Caco-2 (cell line): ENCODE data around the gene ARL14EPL. TPM values are rescaled to one million over a fixed set of nuclear protein-coding genes. Genes with fewer than 3 reads are reported as not detected.

Source experiments
- BruUV-seq: library from RNA; stranded (reverse); fragments of 400-500 nt; replicated peaks from 2 replicates; lab custom pipeline; 2021; lab: Mats Ljungman, UMichigan
- CTCF ChIA-PET: fragments of 300-600 bp; sonication (Branson Sonifier 250); formaldehyde crosslinking; loops from one replicate; lab custom pipeline; 2022; ENCODE audit warnings: antibody characterized with exemption; lab: Charles Lee
- POLR2A ChIA-PET: fragments of 300-600 bp; sonication (Branson Sonifier 250); formaldehyde crosslinking; loops from one replicate; lab custom pipeline; 2022; ENCODE audit warnings: antibody characterized with exemption; lab: Charles Lee
- DNase-seq, 2 experiments: peaks; one replicate each; pipeline versions ENCODE4 v3.0.0 to v3.0.0-alpha.2; 2020 to 2022
- H3K27me3 ChIP-seq: replicated peaks from 2 replicates; pipeline ENCODE4 v1.6.0; 2011; ENCODE audit warnings: low read length; ENCODE audit not compliant: control insufficient read depth, insufficient read depth
- H3K36me3 ChIP-seq: 2 replicates; pipeline ENCODE4 v1.5.1; 2011; ENCODE audit warnings: low read length; ENCODE audit not compliant: control insufficient read depth, insufficient read depth
- H3K4me1 ChIP-seq: fragments of 250-450 bp; sonication (Bioruptor Pico); 2 replicates; pipeline ENCODE4 v1.5.1; 2020; ENCODE audit warnings: mild to moderate bottlenecking
- H3K4me3 ChIP-seq: 2 replicates; pipeline ENCODE4 v1.5.1; 2011; ENCODE audit warnings: low read depth, mild to moderate bottlenecking, control low read depth, low read length
- H3K9me3 ChIP-seq: fragments of 250-450 bp; sonication (Bioruptor Pico); 2 replicates; pipeline ENCODE4 v1.5.1; 2020; ENCODE audit warnings: mild to moderate bottlenecking, moderate library complexity
- H3K27ac Mint-ChIP-seq: one replicate; pipeline ENCODE4 v1.8.0; 2022; ENCODE audit warnings: mixed read lengths; ENCODE audit not compliant: unreplicated experiment
- H3K27me3 Mint-ChIP-seq: one replicate; pipeline ENCODE4 v1.8.0; 2022; ENCODE audit warnings: mixed read lengths; ENCODE audit not compliant: insufficient read depth, unreplicated experiment
- H3K36me3 Mint-ChIP-seq: one replicate; pipeline ENCODE4 v1.8.0; 2022; ENCODE audit warnings: mild to moderate bottlenecking, mixed read lengths; ENCODE audit not compliant: insufficient read depth, unreplicated experiment
- H3K4me1 Mint-ChIP-seq: one replicate; pipeline ENCODE4 v1.8.0; 2022; ENCODE audit warnings: low read depth, mixed read lengths; ENCODE audit not compliant: unreplicated experiment
- H3K4me3 Mint-ChIP-seq: one replicate; pipeline ENCODE4 v1.8.0; 2022; ENCODE audit warnings: mild to moderate bottlenecking, moderate library complexity, mixed read lengths; ENCODE audit not compliant: unreplicated experiment
- H3K9me3 Mint-ChIP-seq: one replicate; pipeline ENCODE4 v1.8.0; 2022; ENCODE audit warnings: mixed read lengths; ENCODE audit not compliant: unreplicated experiment
- intact Hi-C: fragments of 100-400 bp; cut with micrococcal nuclease; formaldehyde crosslinking; loops from one replicate; pipeline ENCODE4 v1.10.0; 2022; ENCODE audit not compliant: unreplicated experiment
- total RNA-seq: library from RNA; stranded (reverse); gene quantifications from 2 replicates; pipeline ENCODE4 v1.2.3, GENCODE V29; 2022
- TF ChIP-seq, protein P1 (sequence below), 2 experiments: fragments of 200-600 bp in 1 of 2; IDR thresholded peaks; 1 replicate in 1 of 2; 2 replicates in 1 of 2; pipeline versions ENCODE4 v1.5.1 to v1.8.0; 2011 to 2022; ENCODE audit warnings: antibody characterized with exemption in 1 of 2, control low read depth in 1 of 2, inconsistent platforms in 1 of 2, low read depth in 1 of 2, low read length in 1 of 2, mild to moderate bottlenecking in 1 of 2, moderate library complexity in 1 of 2; ENCODE audit not compliant: insufficient read depth in 1 of 2, severe bottlenecking in 1 of 2, unreplicated experiment in 1 of 2

Gene ARL14EPL
- total RNA-seq, 1 experiment from 2014 or later, result not detected

DNA sequence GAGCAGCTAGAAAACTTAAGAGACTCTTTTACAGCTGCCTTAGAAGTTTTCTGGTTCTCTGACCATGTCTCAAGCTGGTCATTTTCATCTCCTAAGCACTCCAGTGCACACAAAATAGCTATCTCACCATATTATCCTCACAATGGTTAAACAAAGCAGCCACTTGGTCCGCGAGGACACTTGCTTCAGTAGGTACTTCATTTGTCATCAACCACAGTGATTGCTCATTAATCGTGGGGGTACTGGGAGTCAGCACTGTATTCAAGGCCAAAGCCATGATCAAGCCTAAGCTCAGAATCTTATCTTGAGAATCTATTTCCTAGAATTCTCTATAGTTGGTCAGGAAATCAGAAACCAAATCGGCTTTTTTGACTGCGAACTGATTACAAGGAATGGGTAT, 2.9 kb downstream of the ARL14EPL start:
- ChIA-PET CTCF (no interaction called here), POLR2A (no interaction called here)
- intact Hi-C loops, result no loop called here
- TF ChIP-seq, protein P1, sequence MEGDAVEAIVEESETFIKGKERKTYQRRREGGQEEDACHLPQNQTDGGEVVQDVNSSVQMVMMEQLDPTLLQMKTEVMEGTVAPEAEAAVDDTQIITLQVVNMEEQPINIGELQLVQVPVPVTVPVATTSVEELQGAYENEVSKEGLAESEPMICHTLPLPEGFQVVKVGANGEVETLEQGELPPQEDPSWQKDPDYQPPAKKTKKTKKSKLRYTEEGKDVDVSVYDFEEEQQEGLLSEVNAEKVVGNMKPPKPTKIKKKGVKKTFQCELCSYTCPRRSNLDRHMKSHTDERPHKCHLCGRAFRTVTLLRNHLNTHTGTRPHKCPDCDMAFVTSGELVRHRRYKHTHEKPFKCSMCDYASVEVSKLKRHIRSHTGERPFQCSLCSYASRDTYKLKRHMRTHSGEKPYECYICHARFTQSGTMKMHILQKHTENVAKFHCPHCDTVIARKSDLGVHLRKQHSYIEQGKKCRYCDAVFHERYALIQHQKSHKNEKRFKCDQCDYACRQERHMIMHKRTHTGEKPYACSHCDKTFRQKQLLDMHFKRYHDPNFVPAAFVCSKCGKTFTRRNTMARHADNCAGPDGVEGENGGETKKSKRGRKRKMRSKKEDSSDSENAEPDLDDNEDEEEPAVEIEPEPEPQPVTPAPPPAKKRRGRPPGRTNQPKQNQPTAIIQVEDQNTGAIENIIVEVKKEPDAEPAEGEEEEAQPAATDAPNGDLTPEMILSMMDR (IDR thresholded peaks at IDR 0.05; ENCODE audit: insufficient read depth in 1 of 2, low read depth in 1 of 2, low read length in 1 of 2, severe bottlenecking in 1 of 2, unreplicated experiment in 1 of 2), result no peak
- Mint-ChIP-seq H3K27me3 (peaks cover 15% of the 10 kb centered on the region), H3K4me1 (no peaks in the 10 kb centered on the region), H3K27ac (no peak overlapping the region), H3K9me3 (no peaks in the 10 kb centered on the region), H3K36me3 (no peaks in the 10 kb centered on the region), H3K4me3 (no peak overlapping the region)
- Histone ChIP-seq H3K27me3 (peaks cover 4% of the 10 kb centered on the region), H3K9me3 (no peaks in the 10 kb centered on the region), H3K4me1 (no peaks in the 10 kb centered on the region), H3K36me3 (no peaks in the 10 kb centered on the region), H3K4me3 (no peak overlapping the region)
- no peak for DNase-seq
- BruUV-seq, result no TSS peak

DNA sequence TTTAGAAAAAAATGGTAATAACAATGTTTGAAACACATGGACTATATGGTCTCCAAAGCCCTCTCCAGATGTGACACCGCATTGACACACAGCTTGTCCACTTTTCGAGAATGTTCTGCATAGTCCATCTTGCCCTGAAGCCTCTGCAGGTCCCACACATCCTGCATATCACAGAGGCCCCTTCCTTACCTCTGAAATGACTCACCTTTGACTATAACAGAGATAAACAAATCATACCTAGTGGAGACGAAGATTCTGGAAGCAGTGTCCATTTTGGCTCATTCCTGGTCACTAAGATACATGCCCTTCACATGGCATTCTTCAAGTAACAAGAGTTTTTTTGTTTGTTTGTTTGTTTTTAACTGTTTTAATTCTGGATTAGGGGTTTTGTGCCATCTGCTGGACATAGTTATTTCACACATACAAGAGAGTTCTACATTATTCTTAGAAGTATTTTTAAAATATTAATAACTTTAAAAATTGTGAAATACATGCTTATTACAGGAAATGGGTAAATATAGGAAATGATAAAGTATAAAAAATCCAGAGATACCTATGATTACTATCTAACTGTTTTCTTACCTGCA, 5.1 kb downstream of the ARL14EPL start:
- CTCF ChIA-PET, result no interaction called here

DNA sequence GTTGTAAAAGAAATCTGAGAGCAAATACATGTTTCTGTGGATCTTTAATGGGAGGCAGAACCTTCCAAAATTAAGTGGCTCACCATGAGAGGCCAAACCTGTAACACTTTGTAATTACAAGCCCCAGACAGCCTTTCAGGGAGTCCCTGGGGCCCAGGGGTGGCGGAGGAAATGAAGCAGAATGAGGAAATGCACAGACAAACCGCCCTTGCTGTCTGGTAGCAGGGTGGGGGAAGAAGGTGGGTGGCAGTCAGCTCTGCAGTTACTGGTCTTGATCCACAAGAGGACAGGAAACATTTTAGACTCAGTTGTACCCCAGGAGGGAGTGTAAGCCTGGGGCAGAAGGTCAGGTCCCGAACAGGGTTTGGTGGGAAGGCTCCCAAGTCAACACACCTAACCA, 6.5 kb downstream of the ARL14EPL start:
- TF ChIP-seq, protein P1 (IDR thresholded peaks at IDR 0.05; ENCODE audit: insufficient read depth in 1 of 2, low read depth in 1 of 2, low read length in 1 of 2, severe bottlenecking in 1 of 2, unreplicated experiment in 1 of 2), result no peak
- Mint-ChIP-seq H3K27ac (no peak overlapping the region), H3K36me3 (no peaks in the 10 kb centered on the region), H3K9me3 (no peaks in the 10 kb centered on the region), H3K27me3 (peaks cover 19% of the 10 kb centered on the region), H3K4me1 (no peaks in the 10 kb centered on the region), H3K4me3 (no peak overlapping the region)
- POLR2A ChIA-PET, result no interaction called here
- intact Hi-C loops, result no loop called here
- no peaks in the 10 kb centered on the region for H3K9me3 ChIP-seq
- no peaks in the 10 kb centered on the region for H3K36me3 ChIP-seq
- no peak overlapping the region for H3K4me3 ChIP-seq
- CTCF ChIA-PET, result no interaction called here
- no peaks in the 10 kb centered on the region for H3K4me1 ChIP-seq
- no TSS peak for BruUV-seq
- H3K27me3 ChIP-seq, result peaks cover 3% of the 10 kb centered on the region; the same call in 1 of the 2 replicates
- DNase-seq, result no peak

More for the DNA sequence above, 5.1 kb downstream of the ARL14EPL start:
- Mint-ChIP-seq H3K27ac (no peak overlapping the region), H3K4me3 (no peak overlapping the region), H3K27me3 (peaks cover 19% of the 10 kb centered on the region), H3K4me1 (no peaks in the 10 kb centered on the region), H3K36me3 (no peaks in the 10 kb centered on the region), H3K9me3 (no peaks in the 10 kb centered on the region)
- H3K9me3 ChIP-seq, result no peaks in the 10 kb centered on the region
- TF ChIP-seq, protein P1 (IDR thresholded peaks at IDR 0.05; ENCODE audit: insufficient read depth in 1 of 2, low read depth in 1 of 2, low read length in 1 of 2, severe bottlenecking in 1 of 2, unreplicated experiment in 1 of 2), result no peak
- DNase-seq, result no peak
- POLR2A ChIA-PET, result no interaction called here
- intact Hi-C loops, result no loop called here
- no peaks in the 10 kb centered on the region for H3K4me1 ChIP-seq
- H3K36me3 ChIP-seq, result no peaks in the 10 kb centered on the region
- no peak overlapping the region for H3K4me3 ChIP-seq
- peaks cover 4% of the 10 kb centered on the region for H3K27me3 ChIP-seq
- BruUV-seq, result no TSS peak
